ENCODE measurements around the gene DNAH6.
A peak's percentile ranks its signal among the peaks of the same experiment; 100 is the strongest.

DNAH6 gene

GRCh38 chr2:84697895-84698294 is 181.6 kb downstream of the DNAH6 start:
- no peak for TF ChIP-seq CTCF (IDR thresholded peaks at IDR 0.05; ENCODE audit: insufficient read depth, low read length, missing control alignments)
- ChIA-PET POLR2A (no interaction called here), CTCF (no interaction called here)
- no peak overlapping the region for H3K4me3 ChIP-seq (ENCODE audit: low read depth, low read length)
- no peak for DNase-seq (ENCODE audit: low read depth, low spot score)

GRCh38 chr2:84700006-84700405 is 183.7 kb downstream of the DNAH6 start:
- TF ChIP-seq CTCF (IDR thresholded peaks at IDR 0.05; ENCODE audit: insufficient read depth, low read length, missing control alignments), result no peak
- CTCF ChIA-PET, result no interaction called here
- DNase-seq (ENCODE audit: low read depth, low spot score), result no peak
- POLR2A ChIA-PET, result no interaction called here
- no peak overlapping the region for H3K4me3 ChIP-seq (ENCODE audit: low read depth, low read length)

- ChIA-PET POLR2A (no interaction called here), CTCF (no interaction called here)
- no peak for TF ChIP-seq CTCF (IDR thresholded peaks at IDR 0.05; ENCODE audit: insufficient read depth, low read length, missing control alignments)
- peak; percentile 89 for DNase-seq (ENCODE audit: low read depth, low spot score)
- H3K4me3 ChIP-seq (ENCODE audit: low read depth, low read length), result no peak overlapping the region
Observed at GRCh38 chr2:84701880-84702279, 185.6 kb downstream of the DNAH6 start.

GRCh38 chr2:84702941-84703340 is 186.6 kb downstream of the DNAH6 start:
- no peak for DNase-seq (ENCODE audit: low read depth, low spot score)
- CTCF ChIA-PET, result interaction anchor here (0.7 kb wide), 1 partner anchor 32 kb away, joined by 3 read pairs; no protein-coding TSS in a partner anchor
- POLR2A ChIA-PET, result no interaction called here
- no peak overlapping the region for H3K4me3 ChIP-seq (ENCODE audit: low read depth, low read length)
- no peak for TF ChIP-seq CTCF (IDR thresholded peaks at IDR 0.05; ENCODE audit: insufficient read depth, low read length, missing control alignments)

GRCh38 chr2:84703831-84704230 is 187.5 kb downstream of the DNAH6 start:
- TF ChIP-seq CTCF (IDR thresholded peaks at IDR 0.05; ENCODE audit: insufficient read depth, low read length, missing control alignments), result no peak
- POLR2A ChIA-PET, result no interaction called here

GRCh38 chr2:84704505-84705244 is 188.4 kb downstream of the DNAH6 start:
- DNase-seq (ENCODE audit: low read depth, low spot score), result no peak
- POLR2A ChIA-PET, result no interaction called here
- no peak overlapping the region for H3K4me3 ChIP-seq (ENCODE audit: low read depth, low read length)
- CTCF ChIA-PET, result interaction anchor here (0.8 kb wide), 1 partner anchor 221 kb away, joined by 4 read pairs; no protein-coding TSS in a partner anchor
- TF ChIP-seq CTCF (IDR thresholded peaks at IDR 0.05; ENCODE audit: insufficient read depth, low read length, missing control alignments), result no peak

More at GRCh38 chr2:84703831-84704230, 187.5 kb downstream of the DNAH6 start:
- CTCF ChIA-PET, result interaction anchor here (0.8 kb wide), 1 partner anchor 222 kb away, joined by 4 read pairs; no protein-coding TSS in a partner anchor
- no peak for DNase-seq (ENCODE audit: low read depth, low spot score)
- H3K4me3 ChIP-seq (ENCODE audit: low read depth, low read length), result no peak overlapping the region

Data from AG04449 (cell line).